A673 (cell line): Measurements from ENCODE around the gene NUDT3. TPM values are rescaled to one million over a fixed set of nuclear protein-coding genes. Genes with fewer than 3 reads are reported as not detected.

Experiments
- BruUV-seq: library from RNA; stranded (reverse); fragments of 400-500 nt; replicated peaks from 2 replicates; lab custom pipeline; 2021; lab: Mats Ljungman, UMichigan
- CTCF ChIA-PET: fragments of 300-600 bp; sonication (Branson Sonifier 250); formaldehyde crosslinking; loops from one replicate; lab custom pipeline; 2022; ENCODE audit warnings: antibody characterized with exemption; lab: Charles Lee
- POLR2A ChIA-PET: fragments of 300-600 bp; sonication (Branson Sonifier 250); formaldehyde crosslinking; loops from one replicate; lab custom pipeline; 2022; ENCODE audit warnings: antibody characterized with exemption; ENCODE audit not compliant: low non-redundant PET; lab: Charles Lee
- DNase-seq: peaks from one replicate; pipeline ENCODE4 v3.0.0-alpha.2; 2015; ENCODE audit warnings: low spot score
- H3K27ac ChIP-seq: fragments of 200-600 bp; sonication (generic); 2 replicates; pipeline ENCODE4 v1.5.1; 2016; ENCODE audit warnings: mixed run types, low read depth, mild to moderate bottlenecking, mixed read lengths, antibody characterized with exemption, low read length; ENCODE audit not compliant: poor library complexity, severe bottlenecking
- H3K27me3 ChIP-seq: fragments of 200-600 bp; sonication (generic); replicated peaks from 2 replicates; pipeline ENCODE4 v1.6.1; 2017; ENCODE audit warnings: mixed run types, low read depth, mild to moderate bottlenecking, mixed read lengths, antibody characterized with exemption, low read length; ENCODE audit not compliant: insufficient read depth, poor library complexity
- H3K36me3 ChIP-seq: fragments of 200-600 bp; sonication (generic); 2 replicates; pipeline ENCODE4 v1.6.1; 2016; ENCODE audit warnings: mixed run types, mild to moderate bottlenecking, mixed read lengths, antibody characterized with exemption, low read length; ENCODE audit not compliant: insufficient read depth, poor library complexity, severe bottlenecking
- H3K4me1 ChIP-seq: fragments of 200-600 bp; sonication (generic); 2 replicates; pipeline ENCODE4 v1.6.1; 2017; ENCODE audit warnings: mixed run types, mild to moderate bottlenecking, mixed read lengths, antibody characterized with exemption, low read length; ENCODE audit not compliant: insufficient read depth, poor library complexity, severe bottlenecking
- H3K4me3 ChIP-seq: fragments of 200-600 bp; sonication (generic); 2 replicates; pipeline ENCODE4 v1.5.1; 2016; ENCODE audit warnings: low read depth, mixed run types, mild to moderate bottlenecking, mixed read lengths, low read length; ENCODE audit not compliant: poor library complexity, severe bottlenecking
- H3K9me3 ChIP-seq: fragments of 200-600 bp; sonication (generic); 2 replicates; pipeline ENCODE4 v1.6.1; 2016; ENCODE audit warnings: mixed run types, low read depth, mild to moderate bottlenecking, mixed read lengths, antibody characterized with exemption, low read length; ENCODE audit not compliant: poor library complexity, severe bottlenecking
- EZH2 ChIP-seq: fragments of 200-600 bp; sonication (generic); IDR thresholded peaks from 2 replicates; pipeline ENCODE4 v1.6.1; 2017; ENCODE audit warnings: borderline replicate concordance, low read depth, mild to moderate bottlenecking, mixed read lengths, antibody characterized with exemption, low read length; ENCODE audit not compliant: poor library complexity, severe bottlenecking
- intact Hi-C: fragments of 100-400 bp; cut with micrococcal nuclease; formaldehyde crosslinking; loops from one replicate; pipeline ENCODE4 v1.10.0; 2022; ENCODE audit not compliant: unreplicated experiment
- total RNA-seq: library from RNA; stranded (reverse); gene quantifications from 2 replicates; pipeline ENCODE4 v1.2.3, GENCODE V29; 2021
- TF ChIP-seq, protein P1 (sequence below): fragments of 300-800, 200-600 bp; sonication (generic); conservative IDR thresholded peaks from 2 replicates; pipeline ENCODE4 v1.5.1; 2017; ENCODE audit warnings: low read depth, mild to moderate bottlenecking, antibody characterized with exemption, low read length, moderate library complexity, mixed read lengths

Gene NUDT3
- total RNA-seq, 1 experiment from 2014 or later = 34.1 TPM

DNA sequence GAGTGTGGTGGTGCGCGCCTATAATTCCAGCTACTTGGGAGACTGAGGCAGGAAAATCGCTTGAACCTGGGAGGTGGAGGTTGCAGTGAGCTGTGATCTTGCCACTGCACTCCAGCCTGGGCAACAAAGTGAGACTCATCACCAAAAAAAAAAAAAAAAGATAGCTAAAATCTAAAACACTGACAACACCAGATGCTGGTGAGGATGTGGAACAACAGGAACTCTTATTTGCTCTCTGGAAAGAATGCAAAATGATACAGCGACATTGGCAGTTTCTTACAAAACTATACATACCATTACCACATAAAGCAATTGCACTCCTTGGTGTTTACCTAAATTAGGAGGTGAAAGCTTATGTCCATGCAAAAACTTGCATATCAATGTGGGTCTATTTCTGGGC lies 80.2 kb downstream of the NUDT3 start:
- no peaks in the 10 kb centered on the region for H3K36me3 ChIP-seq
- BruUV-seq = no TSS peak
- H3K4me3 ChIP-seq = no peak overlapping the region
- intact Hi-C loops = no loop called here
- no peak overlapping the region for H3K27ac ChIP-seq
- no peak for DNase-seq
- ChIA-PET POLR2A (no interaction called here), CTCF (no interaction called here)
- H3K9me3 ChIP-seq = no peaks in the 10 kb centered on the region
- H3K4me1 ChIP-seq = no peaks in the 10 kb centered on the region
- H3K27me3 ChIP-seq = no peaks in the 10 kb centered on the region
- TF ChIP-seq, protein P1, sequence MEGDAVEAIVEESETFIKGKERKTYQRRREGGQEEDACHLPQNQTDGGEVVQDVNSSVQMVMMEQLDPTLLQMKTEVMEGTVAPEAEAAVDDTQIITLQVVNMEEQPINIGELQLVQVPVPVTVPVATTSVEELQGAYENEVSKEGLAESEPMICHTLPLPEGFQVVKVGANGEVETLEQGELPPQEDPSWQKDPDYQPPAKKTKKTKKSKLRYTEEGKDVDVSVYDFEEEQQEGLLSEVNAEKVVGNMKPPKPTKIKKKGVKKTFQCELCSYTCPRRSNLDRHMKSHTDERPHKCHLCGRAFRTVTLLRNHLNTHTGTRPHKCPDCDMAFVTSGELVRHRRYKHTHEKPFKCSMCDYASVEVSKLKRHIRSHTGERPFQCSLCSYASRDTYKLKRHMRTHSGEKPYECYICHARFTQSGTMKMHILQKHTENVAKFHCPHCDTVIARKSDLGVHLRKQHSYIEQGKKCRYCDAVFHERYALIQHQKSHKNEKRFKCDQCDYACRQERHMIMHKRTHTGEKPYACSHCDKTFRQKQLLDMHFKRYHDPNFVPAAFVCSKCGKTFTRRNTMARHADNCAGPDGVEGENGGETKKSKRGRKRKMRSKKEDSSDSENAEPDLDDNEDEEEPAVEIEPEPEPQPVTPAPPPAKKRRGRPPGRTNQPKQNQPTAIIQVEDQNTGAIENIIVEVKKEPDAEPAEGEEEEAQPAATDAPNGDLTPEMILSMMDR = no peak
- TF ChIP-seq EZH2 = no peak

DNA sequence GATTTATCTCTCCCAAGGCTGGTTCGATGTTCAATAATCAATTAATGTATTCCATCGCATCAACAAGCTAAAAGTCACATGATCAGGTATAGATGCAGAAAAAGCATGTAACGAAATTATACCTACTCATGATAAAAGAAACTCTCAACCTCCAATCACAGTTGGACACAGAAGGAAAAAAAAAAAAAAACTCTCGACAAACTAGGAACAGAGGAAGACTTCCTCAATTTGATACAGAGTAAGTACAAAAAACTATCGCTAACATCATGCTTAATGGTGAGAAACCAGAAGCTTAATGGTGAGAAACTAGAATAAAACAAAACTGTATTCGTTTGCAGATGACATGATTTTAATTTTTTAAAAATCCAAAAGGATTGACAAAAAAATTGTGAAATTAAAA lies 81.7 kb downstream of the NUDT3 start:
- intact Hi-C loops = no loop called here
- no peak for DNase-seq
- Histone ChIP-seq H3K36me3 (no peaks in the 10 kb centered on the region), H3K4me3 (no peak overlapping the region), H3K27me3 (no peaks in the 10 kb centered on the region), H3K4me1 (peaks cover 14% of the 10 kb centered on the region), H3K9me3 (no peaks in the 10 kb centered on the region), H3K27ac (no peak overlapping the region)
- no TSS peak for BruUV-seq
- TF ChIP-seq, protein P1 = no peak
- no peak for TF ChIP-seq EZH2
- ChIA-PET CTCF (no interaction called here), POLR2A (no interaction called here)

DNA sequence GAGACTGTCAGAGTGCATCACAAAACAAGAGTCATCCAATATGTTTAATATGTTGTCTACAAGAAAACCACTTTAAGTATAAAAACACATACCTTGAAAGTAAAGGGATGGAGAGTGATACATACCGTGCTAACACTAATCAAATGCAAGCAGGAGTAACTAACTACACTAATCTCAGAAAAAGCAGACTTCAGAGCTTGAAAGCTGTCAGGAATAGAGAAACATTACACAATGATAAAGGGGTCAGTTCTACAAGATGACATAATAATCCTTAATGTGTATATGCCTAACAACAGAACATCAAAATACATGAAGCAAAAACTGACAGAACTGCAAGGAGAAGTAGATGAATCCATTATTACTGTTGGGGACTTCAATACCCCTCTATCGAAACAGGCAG lies 84.0 kb downstream of the NUDT3 start:
- intact Hi-C loops = no loop called here
- no peak for DNase-seq
- Histone ChIP-seq H3K27me3 (no peaks in the 10 kb centered on the region), H3K4me1 (peaks cover 16% of the 10 kb centered on the region), H3K4me3 (no peak overlapping the region), H3K27ac (no peak overlapping the region), H3K36me3 (no peaks in the 10 kb centered on the region), H3K9me3 (no peaks in the 10 kb centered on the region)
- ChIA-PET POLR2A (no interaction called here), CTCF (interaction anchor here (0.7 kb wide), 1 partner anchor 255 kb away, joined by 5 read pairs; no protein-coding TSS in a partner anchor)
- no TSS peak for BruUV-seq
- TF ChIP-seq, protein P1 = no peak
- no peak for TF ChIP-seq EZH2
